ENCODE data around the gene APOL3. TPM values are rescaled to one million over a fixed set of nuclear protein-coding genes. Genes with fewer than 3 reads are reported as not detected.

Gene APOL3
- total RNA-seq, 1 experiment from 2014 or later, result 0.44 TPM

DNA sequence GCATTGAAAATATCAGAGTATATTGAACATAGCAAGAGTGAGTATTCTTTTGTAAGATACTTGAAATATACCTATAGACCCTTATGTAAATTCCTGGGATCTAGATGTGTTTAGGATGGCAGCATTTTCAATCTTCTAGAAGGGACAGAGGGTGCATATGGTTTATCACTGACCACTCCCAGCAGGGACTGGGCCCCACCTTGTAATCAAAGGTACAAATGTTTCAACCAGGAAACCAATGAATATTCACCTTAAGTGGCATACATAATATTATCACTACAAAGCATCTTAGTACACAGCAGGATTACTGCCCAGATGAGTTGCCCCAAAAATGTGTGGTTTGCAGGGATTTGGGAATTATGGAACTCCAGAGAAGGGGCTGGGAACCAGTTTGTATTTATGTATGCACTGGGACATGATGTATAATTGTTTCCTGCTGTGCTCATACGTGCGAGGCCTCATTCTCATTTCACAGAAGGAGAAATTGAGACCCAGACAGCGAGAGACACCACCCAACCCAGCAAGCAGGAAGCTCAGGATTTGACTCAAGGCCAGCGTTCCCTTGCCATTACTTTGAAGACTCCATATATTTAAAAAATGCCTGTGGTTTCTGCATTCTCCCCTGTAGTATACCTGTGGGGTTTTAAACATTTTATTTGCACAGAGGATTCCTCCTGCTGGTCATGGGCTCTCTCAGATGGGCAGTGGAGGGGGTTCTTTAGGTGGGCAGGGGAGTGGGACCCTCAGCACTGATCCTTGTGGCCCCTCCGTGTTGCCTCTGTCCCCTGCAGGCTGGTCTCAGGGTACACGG lies 35.9 kb upstream of the APOL3 start:
- no peak overlapping the region for H3K27ac Mint-ChIP-seq (ENCODE audit: low read depth, unreplicated experiment)
- H3K4me3 Mint-ChIP-seq (ENCODE audit: unreplicated experiment), result no peak overlapping the region
- no TSS peak for BruUV-seq (replicated peaks)
- no peak for DNase-seq (ENCODE audit: unreplicated experiment)
- CTCF ChIA-PET, result interaction anchor here (0.7 to 1.1 kb wide), 2 partner anchors 18 to 36 kb away, joined by 3 to 5 read pairs; no protein-coding TSS in a partner anchor
- no peaks in the 10 kb centered on the region for H3K9me3 Mint-ChIP-seq (ENCODE audit: unreplicated experiment)
- POLR2A ChIA-PET, result interaction anchor here (0.6 kb wide), 1 partner anchor 91 kb away, joined by 3 read pairs; no protein-coding TSS in a partner anchor
- H3K4me1 Mint-ChIP-seq (ENCODE audit: insufficient read depth, unreplicated experiment), result no peaks in the 10 kb centered on the region
- intact Hi-C loops (cut with micrococcal nuclease), result loop anchor here (5.0 kb wide), 2 partner anchors 41 to 81 kb away; partner anchors contain the start of gene APOL2
- TF ChIP-seq, protein P1, sequence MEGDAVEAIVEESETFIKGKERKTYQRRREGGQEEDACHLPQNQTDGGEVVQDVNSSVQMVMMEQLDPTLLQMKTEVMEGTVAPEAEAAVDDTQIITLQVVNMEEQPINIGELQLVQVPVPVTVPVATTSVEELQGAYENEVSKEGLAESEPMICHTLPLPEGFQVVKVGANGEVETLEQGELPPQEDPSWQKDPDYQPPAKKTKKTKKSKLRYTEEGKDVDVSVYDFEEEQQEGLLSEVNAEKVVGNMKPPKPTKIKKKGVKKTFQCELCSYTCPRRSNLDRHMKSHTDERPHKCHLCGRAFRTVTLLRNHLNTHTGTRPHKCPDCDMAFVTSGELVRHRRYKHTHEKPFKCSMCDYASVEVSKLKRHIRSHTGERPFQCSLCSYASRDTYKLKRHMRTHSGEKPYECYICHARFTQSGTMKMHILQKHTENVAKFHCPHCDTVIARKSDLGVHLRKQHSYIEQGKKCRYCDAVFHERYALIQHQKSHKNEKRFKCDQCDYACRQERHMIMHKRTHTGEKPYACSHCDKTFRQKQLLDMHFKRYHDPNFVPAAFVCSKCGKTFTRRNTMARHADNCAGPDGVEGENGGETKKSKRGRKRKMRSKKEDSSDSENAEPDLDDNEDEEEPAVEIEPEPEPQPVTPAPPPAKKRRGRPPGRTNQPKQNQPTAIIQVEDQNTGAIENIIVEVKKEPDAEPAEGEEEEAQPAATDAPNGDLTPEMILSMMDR (IDR thresholded peaks at IDR 0.05; ENCODE audit: unreplicated experiment), result no peak
- peaks cover 32% of the 10 kb centered on the region for H3K27me3 Mint-ChIP-seq (ENCODE audit: insufficient read depth, unreplicated experiment)
- H3K36me3 Mint-ChIP-seq (ENCODE audit: insufficient read depth, unreplicated experiment), result no peaks in the 10 kb centered on the region

DNA sequence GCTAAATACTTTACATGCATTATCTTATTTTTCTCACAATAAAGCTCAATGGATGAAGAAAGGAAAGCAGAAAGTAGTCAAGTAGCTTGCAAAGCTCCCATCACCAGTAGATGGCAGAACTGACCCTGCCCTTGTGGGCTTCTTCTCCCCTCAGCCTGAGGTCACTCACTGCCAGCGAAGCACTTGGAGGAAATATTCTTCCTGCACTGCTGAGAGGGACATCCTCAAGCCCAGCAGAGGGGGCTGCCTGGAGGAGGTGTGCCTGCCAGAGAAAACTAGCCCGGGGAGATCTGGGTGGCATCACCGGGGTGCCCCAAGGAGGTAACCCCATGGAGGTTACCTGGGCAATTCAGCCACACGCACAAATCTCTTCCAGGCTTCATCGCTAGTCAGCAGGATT lies 34.4 kb upstream of the APOL3 start:
- CTCF ChIA-PET, result interaction anchor here (0.6 to 1.3 kb wide), 4 partner anchors 9 to 253 kb away, joined by 3 to 7 read pairs (median 4); no protein-coding TSS in a partner anchor
- no peaks in the 10 kb centered on the region for H3K9me3 Mint-ChIP-seq (ENCODE audit: unreplicated experiment)
- peak; percentile 45 for DNase-seq (ENCODE audit: unreplicated experiment)
- intact Hi-C loops (cut with micrococcal nuclease), result loop anchor here (5.0 kb wide), 2 partner anchors 42 to 82 kb away; partner anchors contain the start of gene APOL2
- H3K27me3 Mint-ChIP-seq (ENCODE audit: insufficient read depth, unreplicated experiment), result peaks cover 46% of the 10 kb centered on the region
- peaks cover 5% of the 10 kb centered on the region for H3K36me3 Mint-ChIP-seq (ENCODE audit: insufficient read depth, unreplicated experiment)
- POLR2A ChIA-PET, result interaction anchor here (1.1 kb wide), 1 partner anchor 82 kb away, joined by 4 read pairs; no protein-coding TSS in a partner anchor
- no peaks in the 10 kb centered on the region for H3K4me1 Mint-ChIP-seq (ENCODE audit: insufficient read depth, unreplicated experiment)
- no peak overlapping the region for H3K27ac Mint-ChIP-seq (ENCODE audit: low read depth, unreplicated experiment)
- H3K4me3 Mint-ChIP-seq (ENCODE audit: unreplicated experiment), result no peak overlapping the region
- TF ChIP-seq, protein P1 (IDR thresholded peaks at IDR 0.05; ENCODE audit: unreplicated experiment), result peak; percentile 69
- no TSS peak for BruUV-seq (replicated peaks)

DNA sequence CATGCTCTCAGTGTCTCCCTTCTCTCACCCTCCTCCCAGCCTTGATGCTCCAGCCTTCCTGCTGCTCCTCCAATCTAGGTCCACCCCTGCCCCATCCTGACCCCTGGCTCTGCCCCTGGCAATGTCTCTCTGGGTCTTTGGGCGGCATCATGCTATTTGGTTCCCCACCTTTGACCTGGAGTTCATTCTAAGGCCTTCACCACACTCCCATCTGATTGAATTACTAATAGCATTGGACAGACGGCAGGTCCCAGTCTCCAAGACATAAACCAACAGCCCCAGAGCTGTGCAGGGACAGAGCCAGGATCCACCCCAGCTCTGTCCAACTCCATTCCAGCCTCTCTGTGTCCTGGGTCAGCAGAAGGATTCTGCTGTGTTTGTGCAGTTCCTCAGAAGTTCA lies 33.8 kb upstream of the APOL3 start:
- no peak for DNase-seq (ENCODE audit: unreplicated experiment)
- no peak overlapping the region for H3K27ac Mint-ChIP-seq (ENCODE audit: low read depth, unreplicated experiment)
- TF ChIP-seq, protein P1 (IDR thresholded peaks at IDR 0.05; ENCODE audit: unreplicated experiment), result no peak
- H3K4me1 Mint-ChIP-seq (ENCODE audit: insufficient read depth, unreplicated experiment), result no peaks in the 10 kb centered on the region
- H3K27me3 Mint-ChIP-seq (ENCODE audit: insufficient read depth, unreplicated experiment), result peaks cover 52% of the 10 kb centered on the region
- intact Hi-C loops (cut with micrococcal nuclease), result no loop called here
- CTCF ChIA-PET, result interaction anchor here (0.7 to 1.3 kb wide), 3 partner anchors 9 to 167 kb away, joined by 3 to 7 read pairs (median 5); no protein-coding TSS in a partner anchor
- no peaks in the 10 kb centered on the region for H3K9me3 Mint-ChIP-seq (ENCODE audit: unreplicated experiment)
- POLR2A ChIA-PET, result interaction anchor here (1.1 kb wide), 1 partner anchor 82 kb away, joined by 4 read pairs; no protein-coding TSS in a partner anchor
- H3K4me3 Mint-ChIP-seq (ENCODE audit: unreplicated experiment), result no peak overlapping the region
- BruUV-seq (replicated peaks), result no TSS peak
- H3K36me3 Mint-ChIP-seq (ENCODE audit: insufficient read depth, unreplicated experiment), result peaks cover 5% of the 10 kb centered on the region

DNA sequence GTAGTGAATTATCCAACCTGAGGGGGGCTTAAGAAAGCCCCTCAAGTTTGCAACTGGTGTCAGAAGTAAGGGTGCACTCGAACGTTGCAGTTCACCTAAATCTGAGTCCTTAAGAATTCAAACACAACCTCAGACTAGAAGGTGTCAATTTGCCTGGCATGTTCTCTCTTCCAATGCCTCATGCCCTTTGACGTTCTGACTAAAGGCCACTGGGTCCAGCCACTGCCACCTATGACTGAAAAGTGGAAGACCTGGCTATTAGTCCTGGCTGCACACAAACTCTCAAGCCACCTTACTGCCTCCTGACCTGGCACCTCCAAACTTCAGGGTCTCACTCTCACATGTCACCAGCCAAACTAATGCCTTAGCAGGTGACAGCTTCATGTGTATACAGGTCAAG lies 33.0 kb upstream of the APOL3 start:
- H3K4me1 Mint-ChIP-seq (ENCODE audit: insufficient read depth, unreplicated experiment), result no peaks in the 10 kb centered on the region
- no peak for DNase-seq (ENCODE audit: unreplicated experiment)
- H3K9me3 Mint-ChIP-seq (ENCODE audit: unreplicated experiment), result no peaks in the 10 kb centered on the region
- ChIA-PET CTCF (no interaction called here), POLR2A (no interaction called here)
- H3K4me3 Mint-ChIP-seq (ENCODE audit: unreplicated experiment), result no peak overlapping the region
- intact Hi-C loops (cut with micrococcal nuclease), result no loop called here
- H3K27ac Mint-ChIP-seq (ENCODE audit: low read depth, unreplicated experiment), result no peak overlapping the region
- no TSS peak for BruUV-seq (replicated peaks)
- peaks cover 5% of the 10 kb centered on the region for H3K36me3 Mint-ChIP-seq (ENCODE audit: insufficient read depth, unreplicated experiment)
- H3K27me3 Mint-ChIP-seq (ENCODE audit: insufficient read depth, unreplicated experiment), result peaks cover 49% of the 10 kb centered on the region
- TF ChIP-seq, protein P1 (IDR thresholded peaks at IDR 0.05; ENCODE audit: unreplicated experiment), result no peak

All from MCF 10A (cell line).